Measurements from ENCODE around the gene C4orf36.
A peak's percentile ranks its signal among the peaks of the same experiment; 100 is the strongest.

Gene C4orf36

DNA sequence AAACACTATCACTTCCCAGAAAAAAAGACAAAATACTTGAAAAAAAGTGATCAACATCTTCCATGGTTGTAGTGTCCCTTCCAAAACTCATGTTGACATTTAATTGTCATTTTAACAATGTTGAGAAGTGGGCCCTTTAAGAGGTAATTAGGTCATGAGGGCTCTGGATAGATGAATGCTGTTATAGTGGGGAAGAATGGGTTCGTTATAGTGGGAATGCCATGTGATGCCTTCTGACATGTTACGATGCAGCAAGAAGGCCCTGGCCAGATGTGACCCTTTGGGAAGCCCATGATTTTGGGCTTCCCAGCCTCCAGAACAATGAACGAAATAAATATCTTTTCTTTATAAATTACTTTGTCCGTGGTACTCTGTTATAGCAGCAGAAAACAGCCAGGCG lies 39.0 kb downstream of the C4orf36 start:
- DNase-seq, result no peak

- DNase-seq, result no peak
Observed at GRCh38 chr4:86848732-86849619, 43.2 kb downstream of the C4orf36 start, which contains the start of gene SLC10A6. SLC10A6 (minus strand) TSS chr4:86849384; CDS start chr4:86849115, 269 bp downstream.

DNA sequence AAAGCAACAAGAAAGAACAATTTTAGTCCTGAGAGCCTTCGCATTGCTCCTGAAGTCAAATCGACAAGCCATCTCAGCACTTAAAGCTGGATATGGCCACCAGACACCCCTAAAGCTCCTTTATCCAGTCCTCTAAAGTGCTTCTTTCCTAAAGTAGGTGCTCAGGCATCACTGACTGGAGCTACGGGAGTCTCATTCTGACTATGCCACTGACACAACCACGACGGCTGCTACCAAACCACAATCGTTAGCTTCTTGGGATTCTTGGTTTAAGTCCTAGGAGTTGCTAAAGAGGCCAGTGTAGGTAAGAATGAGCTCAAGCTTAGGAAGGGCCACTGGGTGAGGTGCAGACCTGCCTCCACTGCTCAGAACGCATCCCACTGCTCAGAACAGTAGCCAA lies 44.1 kb downstream of the C4orf36 start:
- no peak for DNase-seq

DNA sequence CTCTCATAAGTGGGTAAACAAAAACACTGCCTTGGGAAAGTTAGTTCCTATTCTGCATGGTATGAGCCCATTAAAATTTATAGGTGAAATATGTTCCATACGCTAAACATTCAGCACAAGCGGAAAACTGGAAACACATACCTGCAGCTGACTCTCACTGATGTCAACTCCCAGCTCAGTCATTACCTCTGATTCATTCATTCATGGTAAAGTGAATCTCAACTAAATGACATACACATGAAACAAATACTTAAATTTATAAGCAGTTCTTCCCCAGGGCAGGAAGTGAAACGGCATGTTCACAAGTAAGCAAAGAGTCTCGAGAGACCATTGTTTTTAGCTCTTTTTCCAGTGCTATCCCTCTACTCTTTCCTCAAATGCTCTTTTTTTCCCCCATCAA lies 44.7 kb downstream of the C4orf36 start:
- no peak for DNase-seq

GRCh38 chr4:86846921-86847320 lies 45.3 kb downstream of the C4orf36 start:
- DNase-seq, result no peak

DNA sequence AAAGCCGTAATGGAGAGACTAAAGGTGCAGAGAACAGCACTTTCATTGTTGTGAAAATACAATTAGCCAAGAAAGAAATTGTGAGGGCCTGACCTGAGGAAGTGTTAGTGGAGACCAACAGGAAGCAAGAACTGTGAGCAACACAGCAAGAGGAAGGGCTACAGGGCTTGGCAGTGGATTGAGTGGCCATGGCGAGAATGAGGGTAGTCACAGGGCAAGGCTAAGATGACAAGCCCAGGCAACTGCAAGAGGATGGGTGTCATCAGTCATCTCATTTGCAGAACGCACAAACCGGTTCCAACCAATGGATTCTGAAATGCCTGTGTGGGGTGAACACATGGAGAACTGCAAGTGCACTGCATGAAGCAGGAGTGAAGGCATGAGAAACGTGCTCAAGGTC lies 46.6 kb downstream of the C4orf36 start:
- no peak for DNase-seq

GRCh38 chr4:86841309-86841708 lies 50.9 kb downstream of the C4orf36 start:
- no peak for DNase-seq

DNA sequence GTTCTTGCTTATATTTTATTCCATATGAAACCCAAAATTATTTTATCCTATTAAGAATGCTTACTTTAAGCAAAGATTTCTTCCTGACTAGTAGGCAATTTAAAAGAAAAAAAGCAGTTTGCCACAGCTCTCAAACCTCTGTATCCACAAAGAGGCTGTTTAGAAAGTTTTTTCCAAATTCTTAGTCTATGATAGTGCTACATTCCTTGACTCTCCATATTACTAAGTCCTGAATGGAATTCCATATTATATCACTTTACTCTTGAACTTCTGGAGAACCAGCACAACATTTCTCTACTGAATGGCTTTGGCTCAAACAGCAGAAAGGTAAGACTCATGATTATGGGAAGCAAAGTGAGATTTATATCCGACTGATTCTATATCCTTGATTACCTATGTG lies 51.4 kb downstream of the C4orf36 start:
- no peak for DNase-seq

GRCh38 chr4:86837691-86838503 lies 54.3 kb downstream of the C4orf36 start:
- no peak for DNase-seq

DNA sequence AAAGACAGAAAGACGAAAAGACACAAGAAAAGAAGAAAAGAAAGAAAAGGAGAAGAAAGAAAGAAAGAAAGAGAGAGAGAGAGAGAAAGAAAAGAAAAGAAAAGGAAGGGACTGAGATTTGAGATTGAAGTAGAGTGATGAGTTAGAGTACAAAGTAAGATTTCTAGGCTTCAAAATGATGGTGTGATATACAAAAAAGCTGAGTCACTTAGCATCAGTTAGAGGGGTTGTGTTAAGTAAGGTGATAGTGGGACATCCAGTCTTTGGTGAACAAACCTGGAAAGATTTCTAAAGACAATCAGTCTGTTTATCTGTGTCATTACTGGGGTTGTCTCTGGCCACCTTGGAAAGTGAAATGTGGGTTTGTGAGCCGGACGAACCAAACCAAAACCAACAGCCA lies 56.5 kb downstream of the C4orf36 start:
- no peak for DNase-seq

GRCh38 chr4:86834901-86835300 lies 57.3 kb downstream of the C4orf36 start:
- no peak for DNase-seq

GRCh38 chr4:86833615-86834014 lies 58.6 kb downstream of the C4orf36 start:
- no peak for DNase-seq

- DNase-seq, result peak in 1 of 2 experiments; percentile 18
Observed at GRCh38 chr4:86831262-86832130, 60.7 kb downstream of the C4orf36 start.

All from SHP77 (cell line).